ENCODE measurements around the gene SLC9A5.

GRCh38 chr16:67228905-67229304, 19.9 kb upstream of the SLC9A5 start:
- no peak for TF ChIP-seq CTCF (IDR thresholded peaks at IDR 0.05; ENCODE audit: insufficient read depth, low read length)
- TF ChIP-seq SPI1 (IDR thresholded peaks at IDR 0.05; ENCODE audit: borderline replicate concordance, low read depth): no peak
- TF ChIP-seq POLR2AphosphoS5 (IDR thresholded peaks at IDR 0.05; ENCODE audit: low read depth): no peak

Measured in HL-60 (cell line).